ENCODE measurements around the gene DSN1. TPM values are rescaled to one million over a fixed set of nuclear protein-coding genes. Genes with fewer than 3 reads are reported as not detected.

The DSN1 gene
- total and polyA plus RNA-seq, 9 of the 15 experiments (the other 6 are each of a cell fraction or from before 2014, with no cell fraction given): 23.3 to 45.3 (median 31.1) TPM

GRCh38 chr20:36770680-36771079 is 2.9 kb downstream of the DSN1 start (continued):
- no peak for TF ChIP-seq RBM15 (IDR thresholded peaks at IDR 0.05; ENCODE audit: insufficient read depth, low read length)
- no peak for TF ChIP-seq PRPF4 (IDR thresholded peaks at IDR 0.05; ENCODE audit: insufficient read depth, low read depth, low read length, poor library complexity, severe bottlenecking)
- peak; percentile 53; the same call in 1 of the 2 replicates for TF ChIP-seq ZBTB2 (IDR thresholded peaks at IDR 0.05)
- TF ChIP-seq POLR2G (IDR thresholded peaks at IDR 0.05; ENCODE audit: low read depth, low read length): no peak
- no peak for TF ChIP-seq GTF2A2 (tag; IDR thresholded peaks at IDR 0.05)
- TF ChIP-seq, protein P1, sequence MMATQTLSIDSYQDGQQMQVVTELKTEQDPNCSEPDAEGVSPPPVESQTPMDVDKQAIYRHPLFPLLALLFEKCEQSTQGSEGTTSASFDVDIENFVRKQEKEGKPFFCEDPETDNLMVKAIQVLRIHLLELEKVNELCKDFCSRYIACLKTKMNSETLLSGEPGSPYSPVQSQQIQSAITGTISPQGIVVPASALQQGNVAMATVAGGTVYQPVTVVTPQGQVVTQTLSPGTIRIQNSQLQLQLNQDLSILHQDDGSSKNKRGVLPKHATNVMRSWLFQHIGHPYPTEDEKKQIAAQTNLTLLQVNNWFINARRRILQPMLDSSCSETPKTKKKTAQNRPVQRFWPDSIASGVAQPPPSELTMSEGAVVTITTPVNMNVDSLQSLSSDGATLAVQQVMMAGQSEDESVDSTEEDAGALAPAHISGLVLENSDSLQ (IDR thresholded peaks at IDR 0.05): no peak
- TF ChIP-seq ZNF174 (CRISPR knock-in tag; IDR thresholded peaks at IDR 0.05): no peak
- no peak for TF ChIP-seq ZZZ3 (IDR thresholded peaks at IDR 0.05)
- TF ChIP-seq GMEB1 (CRISPR knock-in tag; IDR thresholded peaks at IDR 0.05): no peak

All from K562 (cell line).